ENCODE data around the gene ZNF366. TPM values are rescaled to one million over a fixed set of nuclear protein-coding genes. Genes with fewer than 3 reads are reported as not detected.

Gene ZNF366
- total RNA-seq: 10 to 100 TPM in 1 of 4 donors, 1 to 10 TPM in 3; 1.3 to 14.7 (median 3.0) TPM

GRCh38 chr5:72507231-72507906, at the start of gene ZNF366:
TSS of gene ZNF366 (minus strand) at chr5:72507410. CDS start at chr5:72461496, 45,914 bp downstream.
- H3K4me3 ChIP-seq (replicated peaks in 1 of 3): peak within 1 kb of the TSS in 1 of 3 donors; percentile 13
- 19 to 38% methylated on average over 8 to 9 of the region's 9 CpGs for WGBS, 2 donors
- intact Hi-C loops (cut with DNase I): no loop called here
- peak; percentile 60 to 66 for DNase-seq
- TF ChIP-seq CTCF (IDR thresholded peaks at IDR 0.05) (no peak), POLR2A (IDR thresholded peaks at IDR 0.05) (peak in 1 of 2 donors; percentile 11)
- H3K27ac ChIP-seq: peak within 1 kb of the TSS; percentile 24 to 72 (median 56)
- peaks cover 21 to 56% of the 10 kb centered on the region in 2 donors for H3K4me1 ChIP-seq
- no peaks in the 10 kb centered on the region for H3K36me3 ChIP-seq
- no peaks in the 10 kb centered on the region for H3K9me3 ChIP-seq
- no peaks in the 10 kb centered on the region for H3K27me3 ChIP-seq

GRCh38 chr5:72556351-72557166, 49.3 kb upstream of the ZNF366 start:
- TF ChIP-seq CTCF (IDR thresholded peaks at IDR 0.05) (peak in 1 of 6 experiments; percentile 1), POLR2A (IDR thresholded peaks at IDR 0.05) (peak in 1 of 2 donors; percentile 45)
- Histone ChIP-seq H3K9me3 (no peaks in the 10 kb centered on the region), H3K4me3 (replicated peaks in 1 of 3) (peak overlapping the region in 2 of 3 donors; percentile 14 to 30), H3K27me3 (no peaks in the 10 kb centered on the region), H3K36me3 (no peaks in the 10 kb centered on the region), H3K4me1 (peaks cover 14 to 20% of the 10 kb centered on the region in 2 donors), H3K27ac (peak overlapping the region; percentile 77 to 89 (median 81))
- 4 to 6% methylated on average over 33 of the region's 42 CpGs for WGBS, 2 donors
- DNase-seq: peak; percentile 72 to 73
- intact Hi-C loops (cut with DNase I): no loop called here

GRCh38 chr5:72555871-72556270, 48.7 kb upstream of the ZNF366 start:
- Histone ChIP-seq H3K4me3 (replicated peaks in 1 of 3) (no peak overlapping the region), H3K4me1 (peaks cover 14 to 20% of the 10 kb centered on the region in 2 donors), H3K36me3 (no peaks in the 10 kb centered on the region), H3K27me3 (no peaks in the 10 kb centered on the region), H3K27ac (peak overlapping the region; percentile 77 to 89 (median 81)), H3K9me3 (no peaks in the 10 kb centered on the region)
- 50 to 72% methylated on average over 1 of the region's 1 CpG for WGBS, 2 donors
- TF ChIP-seq CTCF (IDR thresholded peaks at IDR 0.05): no peak
- intact Hi-C loops (cut with DNase I): no loop called here
- no peak for DNase-seq

- 93 to 100% methylated on average over 1 of the region's 1 CpG for WGBS, 2 donors
- H3K36me3 ChIP-seq: no peaks in the 10 kb centered on the region
- intact Hi-C loops (cut with DNase I): no loop called here
Observed at GRCh38 chr5:72554897-72555296, 47.7 kb upstream of the ZNF366 start.

More at GRCh38 chr5:72554897-72555296, 47.7 kb upstream of the ZNF366 start:
- H3K9me3 ChIP-seq: no peaks in the 10 kb centered on the region
- H3K27ac ChIP-seq: no peak overlapping the region
- no peak for DNase-seq
- H3K4me1 ChIP-seq: peaks cover 14 to 20% of the 10 kb centered on the region in 2 donors
- H3K27me3 ChIP-seq: no peaks in the 10 kb centered on the region
- TF ChIP-seq CTCF (IDR thresholded peaks at IDR 0.05) (no peak), POLR2A (IDR thresholded peaks at IDR 0.05) (no peak)
- H3K4me3 ChIP-seq (replicated peaks in 1 of 3): no peak overlapping the region
